SK-N-SH (cell line): ENCODE results near the gene RASAL2. TPM values are rescaled to one million over a fixed set of nuclear protein-coding genes. Genes with fewer than 3 reads are reported as not detected.

ENCODE experiments used
- CTCF ChIA-PET: fragments of 300-600, 350-600 bp; formaldehyde crosslinking; extraction: SDS; loops from one replicate; lab custom pipeline; 2021; lab: Yijun Ruan, JAX
- POLR2A ChIA-PET: fragments of 350-600 bp; sonication (Branson Sonifier 250); formaldehyde crosslinking; extraction: SDS; loops from one replicate; lab custom pipeline; 2020; ENCODE audit warnings: antibody characterized with exemption, inconsistent platforms; lab: Yijun Ruan, JAX
- DNase-seq: peaks from one replicate; pipeline ENCODE4 v3.0.0; 2012
- H2AFZ ChIP-seq: fragments of 200-600 bp; sonication (generic); 2 replicates; pipeline ENCODE4 v1.8.1; 2016; ENCODE audit warnings: antibody characterized with exemption, mild to moderate bottlenecking, low read depth
- H3F3A ChIP-seq: fragments of 200-600 bp; sonication (generic); replicated peaks from 2 replicates; pipeline ENCODE3; 2016; ENCODE audit warnings: antibody characterized with exemption, mild to moderate bottlenecking; ENCODE audit not compliant: insufficient read depth
- H3K27ac ChIP-seq, 2 experiments: fragments of 200-500 bp in 1 of 2; fragments of 200-600 bp in 1 of 2; sonication (Bioruptor generic) in 1 of 2; sonication (generic), shearing (Covaris generic) in 1 of 2; 2 replicates each; pipeline versions ENCODE4 v1.5.1 to v1.6.1; 2014 to 2016; ENCODE audit warnings: low read depth in 2 of 2, inconsistent platforms in 1 of 2, low read length in 1 of 2, mild to moderate bottlenecking in 1 of 2, mixed read lengths in 1 of 2
- H3K27me3 ChIP-seq: fragments of 200-600 bp; sonication (generic), shearing (Covaris generic); 2 replicates; pipeline ENCODE4 v1.6.1; 2016; ENCODE audit warnings: mixed run types; ENCODE audit not compliant: insufficient read depth
- H3K36me3 ChIP-seq, 2 experiments: fragments of 200-500 bp in 1 of 2; fragments of 200-600 bp in 1 of 2; sonication (Bioruptor generic) in 1 of 2; sonication (generic) in 1 of 2; replicated peaks in 1 of 2; 2 replicates each; pipeline versions ENCODE3 to v1.5.1; 2014 to 2016; ENCODE audit warnings: low read length in 1 of 2, mild to moderate bottlenecking in 1 of 2; ENCODE audit not compliant: insufficient read depth in 2 of 2, control insufficient read depth in 1 of 2
- H3K4me1 ChIP-seq, 2 experiments: fragments of 200-500 bp in 1 of 2; fragments of 200-600 bp in 1 of 2; sonication (Bioruptor generic) in 1 of 2; sonication (generic), shearing (Covaris generic) in 1 of 2; 2 replicates each; pipeline versions ENCODE4 v1.5.1 to v1.6.1; 2014 to 2016; ENCODE audit warnings: low read depth in 1 of 2, low read length in 1 of 2, mixed run types in 1 of 2; ENCODE audit not compliant: insufficient read depth in 2 of 2, control insufficient read depth in 1 of 2
- H3K4me2 ChIP-seq: fragments of 200-600 bp; sonication (generic), shearing (Covaris generic); 2 replicates; pipeline ENCODE4 v1.6.1; 2017; ENCODE audit warnings: mixed run types
- H3K4me3 ChIP-seq, 2 experiments: fragments of 200-500 bp in 1 of 2; fragments of 200-600 bp in 1 of 2; sonication (Bioruptor generic) in 1 of 2; sonication (generic), shearing (Covaris generic) in 1 of 2; 2 replicates each; pipeline versions ENCODE4 v1.5.1 to v1.8.1; 2014 to 2016; ENCODE audit warnings: low read depth in 2 of 2, inconsistent platforms in 1 of 2, low read length in 1 of 2, mild to moderate bottlenecking in 1 of 2, mixed read lengths in 1 of 2, moderate library complexity in 1 of 2
- H3K79me2 ChIP-seq: fragments of 200-600 bp; sonication (generic); 2 replicates; pipeline ENCODE4 v1.8.1; 2017; ENCODE audit warnings: mild to moderate bottlenecking; ENCODE audit not compliant: insufficient read depth
- H3K9ac ChIP-seq: fragments of 200-600 bp; sonication (generic); 2 replicates; pipeline ENCODE4 v1.6.1; 2017; ENCODE audit warnings: mixed run types
- H3K9me2 ChIP-seq: fragments of 200-600 bp; sonication (generic); 2 replicates; pipeline ENCODE4 v1.6.1; 2017; ENCODE audit warnings: mixed run types
- H3K9me3 ChIP-seq: fragments of 200-600 bp; sonication (generic); 2 replicates; pipeline ENCODE4 v1.6.1; 2017; ENCODE audit warnings: mixed run types, mild to moderate bottlenecking, moderate library complexity
- H4K20me1 ChIP-seq: fragments of 200-600 bp; sonication (generic); 2 replicates; pipeline ENCODE4 v1.6.1; 2017; ENCODE audit warnings: mild to moderate bottlenecking, mixed run types; ENCODE audit not compliant: insufficient read depth
- CTCF ChIP-seq: fragments of 200-600 bp; sonication (generic); IDR thresholded peaks from 2 replicates; pipeline ENCODE4 v1.6.1; 2017; ENCODE audit warnings: antibody characterized with exemption, mild to moderate bottlenecking, moderate library complexity
- EP300 ChIP-seq, 2 experiments: IDR thresholded peaks; 2 replicates each; pipeline versions ENCODE4 v1.4.0 to v1.6.1; 2012; ENCODE audit warnings: borderline replicate concordance in 1 of 2, low read depth in 1 of 2, low read length in 1 of 2
- FOSL2 ChIP-seq: IDR thresholded peaks from 2 replicates; pipeline ENCODE4 v1.4.0; 2012; ENCODE audit warnings: low read depth, mild to moderate bottlenecking, moderate library complexity, borderline replicate concordance
- GABPA ChIP-seq: IDR thresholded peaks from 2 replicates; pipeline ENCODE4 v1.4.0; 2012; ENCODE audit warnings: low read depth, mild to moderate bottlenecking
- GATA2 ChIP-seq: sonication (generic); formaldehyde crosslinking; IDR thresholded peaks from 2 replicates; pipeline ENCODE4 v1.5.0; 2020; ENCODE audit warnings: mild to moderate bottlenecking, missing genetic modification reagents
- MEF2A ChIP-seq: IDR thresholded peaks from 2 replicates; pipeline ENCODE4 v1.4.0; 2012; ENCODE audit warnings: low read depth, borderline replicate concordance
- NFIC ChIP-seq: IDR thresholded peaks from 2 replicates; pipeline ENCODE4 v1.4.0; 2012; ENCODE audit warnings: borderline replicate concordance
- NRF1 ChIP-seq: IDR thresholded peaks from 2 replicates; pipeline ENCODE4 v1.6.1; 2012; ENCODE audit warnings: low read depth, mild to moderate bottlenecking, low read length
- RAD21 ChIP-seq: IDR thresholded peaks from 2 replicates; pipeline ENCODE4 v1.6.1; 2012; ENCODE audit warnings: mild to moderate bottlenecking, low read length
- RCOR1 ChIP-seq: fragments of 150-350 bp; IDR thresholded peaks from 2 replicates; pipeline ENCODE4 v1.6.1; 2017; ENCODE audit warnings: antibody characterized with exemption, low read length
- REST ChIP-seq: IDR thresholded peaks from 2 replicates; pipeline ENCODE4 v1.6.1; 2012; ENCODE audit warnings: mild to moderate bottlenecking, low read depth, low read length, moderate library complexity
- TAF1 ChIP-seq: IDR thresholded peaks from 2 replicates; pipeline ENCODE4 v1.6.1; 2012; ENCODE audit warnings: low read depth, mild to moderate bottlenecking, low read length, moderate library complexity, borderline replicate concordance
- TCF12 ChIP-seq: IDR thresholded peaks from 2 replicates; pipeline ENCODE4 v1.4.0; 2012
- USF1 ChIP-seq: IDR thresholded peaks from 2 replicates; pipeline ENCODE4 v1.4.0; 2012; ENCODE audit warnings: low read depth, borderline replicate concordance
- ZBTB33 ChIP-seq: IDR thresholded peaks from 2 replicates; pipeline ENCODE4 v1.4.0; 2012; ENCODE audit warnings: low read depth, borderline replicate concordance
- whole genome bisulfite sequencing: methylation state at CpG from one replicate; pipeline ENCODE4 v1.1.6; 2017; ENCODE audit warnings: low lambda C conversion rate; 5-methylcytosine and 5-hydroxymethylcytosine counted together
- polyA plus RNA-seq, 3 experiments: library from polyadenylated mRNA; depleted of rRNA; stranded (reverse); fragments of >200 nt; gene quantifications; 2 replicates each; pipeline ENCODE4 v1.2.3, GENCODE V29; 2012
- TF ChIP-seq, protein P1 (sequence below): fragments of 150-350 bp; IDR thresholded peaks from 2 replicates; pipeline ENCODE4 v1.6.1; 2016; ENCODE audit warnings: mild to moderate bottlenecking, low read depth, low read length

Gene RASAL2
- polyA plus RNA-seq, 1 of the 3 experiments (the other 2 are of a cell fraction) = 6.9 TPM

GRCh38 chr1:178118524-178118923 lies 24.6 kb downstream of the RASAL2 start:
- Histone ChIP-seq H3K9me2 (no peaks in the 10 kb centered on the region), H2AFZ (no peak overlapping the region), H3K27me3 (no peaks in the 10 kb centered on the region), H3K4me2 (no peak overlapping the region), H3K9me3 (no peaks in the 10 kb centered on the region), H3K4me1 (no peaks in the 10 kb centered on the region; a peak in 1 of 4 replicates), H4K20me1 (no peaks in the 10 kb centered on the region), H3K79me2 (peaks cover 78% of the 10 kb centered on the region), H3K27ac (no peak overlapping the region), H3K4me3 (no peak overlapping the region), H3F3A (no peaks in the 10 kb centered on the region), H3K9ac (no peak overlapping the region), H3K36me3 (no peaks in the 10 kb centered on the region)
- DNase-seq = no peak
- ChIA-PET CTCF (no interaction called here), POLR2A (no interaction called here)
- WGBS = 96% methylated on average over 4 of the region's 4 CpGs
- TF ChIP-seq EP300 (IDR thresholded peaks at IDR 0.05; ENCODE audit: borderline replicate concordance in 1 of 2, low read depth in 1 of 2, low read length in 1 of 2) (no peak), RAD21 (no peak), REST (no peak), GABPA (no peak), NRF1 (no peak), TCF12 (no peak), MEF2A (no peak), CTCF (no peak), TAF1 (no peak), GATA2 (CRISPR knock-in tag) (no peak), RCOR1 (no peak)

GRCh38 chr1:178119628-178120027 lies 25.7 kb downstream of the RASAL2 start:
- Histone ChIP-seq H3K9ac (no peak overlapping the region), H3F3A (no peaks in the 10 kb centered on the region), H3K9me3 (no peaks in the 10 kb centered on the region), H3K36me3 (no peaks in the 10 kb centered on the region), H2AFZ (no peak overlapping the region), H3K79me2 (peaks cover 74% of the 10 kb centered on the region), H4K20me1 (no peaks in the 10 kb centered on the region), H3K4me3 (no peak overlapping the region), H3K4me1 (no peaks in the 10 kb centered on the region; a peak in 1 of 4 replicates), H3K4me2 (no peak overlapping the region), H3K9me2 (no peaks in the 10 kb centered on the region), H3K27ac (no peak overlapping the region), H3K27me3 (no peaks in the 10 kb centered on the region)
- WGBS = 92% methylated on average over 5 of the region's 5 CpGs
- DNase-seq = no peak
- ChIA-PET POLR2A (no interaction called here), CTCF (no interaction called here)
- no peak for TF ChIP-seq ZBTB33
- no peak for TF ChIP-seq GABPA
- no peak for TF ChIP-seq CTCF
- no peak for TF ChIP-seq FOSL2
- no peak for TF ChIP-seq NFIC
- no peak for TF ChIP-seq RCOR1
- TF ChIP-seq, protein P1, sequence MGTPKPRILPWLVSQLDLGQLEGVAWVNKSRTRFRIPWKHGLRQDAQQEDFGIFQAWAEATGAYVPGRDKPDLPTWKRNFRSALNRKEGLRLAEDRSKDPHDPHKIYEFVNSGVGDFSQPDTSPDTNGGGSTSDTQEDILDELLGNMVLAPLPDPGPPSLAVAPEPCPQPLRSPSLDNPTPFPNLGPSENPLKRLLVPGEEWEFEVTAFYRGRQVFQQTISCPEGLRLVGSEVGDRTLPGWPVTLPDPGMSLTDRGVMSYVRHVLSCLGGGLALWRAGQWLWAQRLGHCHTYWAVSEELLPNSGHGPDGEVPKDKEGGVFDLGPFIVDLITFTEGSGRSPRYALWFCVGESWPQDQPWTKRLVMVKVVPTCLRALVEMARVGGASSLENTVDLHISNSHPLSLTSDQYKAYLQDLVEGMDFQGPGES = no peak
- TF ChIP-seq USF1 = no peak
